ENCODE measurements around the gene APOBEC2.
"Not testable (repeated sequence)": the region's sequence is repeated elsewhere in the genome, so short reads cannot be mapped to it uniquely, and the experiment has no call there.

The APOBEC2 gene

GRCh38 chr6:41053041-41053440 is at the start of gene APOBEC2:
Gene APOBEC2 (plus strand): TSS chr6:41053202. CDS start chr6:41053348, 146 bp downstream.
- TF ChIP-seq EZH2phosphoT487 (IDR thresholded peaks at IDR 0.05; ENCODE audit: borderline replicate concordance) = no peak
- TF ChIP-seq, protein P1, sequence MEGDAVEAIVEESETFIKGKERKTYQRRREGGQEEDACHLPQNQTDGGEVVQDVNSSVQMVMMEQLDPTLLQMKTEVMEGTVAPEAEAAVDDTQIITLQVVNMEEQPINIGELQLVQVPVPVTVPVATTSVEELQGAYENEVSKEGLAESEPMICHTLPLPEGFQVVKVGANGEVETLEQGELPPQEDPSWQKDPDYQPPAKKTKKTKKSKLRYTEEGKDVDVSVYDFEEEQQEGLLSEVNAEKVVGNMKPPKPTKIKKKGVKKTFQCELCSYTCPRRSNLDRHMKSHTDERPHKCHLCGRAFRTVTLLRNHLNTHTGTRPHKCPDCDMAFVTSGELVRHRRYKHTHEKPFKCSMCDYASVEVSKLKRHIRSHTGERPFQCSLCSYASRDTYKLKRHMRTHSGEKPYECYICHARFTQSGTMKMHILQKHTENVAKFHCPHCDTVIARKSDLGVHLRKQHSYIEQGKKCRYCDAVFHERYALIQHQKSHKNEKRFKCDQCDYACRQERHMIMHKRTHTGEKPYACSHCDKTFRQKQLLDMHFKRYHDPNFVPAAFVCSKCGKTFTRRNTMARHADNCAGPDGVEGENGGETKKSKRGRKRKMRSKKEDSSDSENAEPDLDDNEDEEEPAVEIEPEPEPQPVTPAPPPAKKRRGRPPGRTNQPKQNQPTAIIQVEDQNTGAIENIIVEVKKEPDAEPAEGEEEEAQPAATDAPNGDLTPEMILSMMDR (conservative IDR thresholded peaks at IDR 0.05; ENCODE audit: low read length) = no peak
- H3K9ac ChIP-seq (ENCODE audit: low read depth, low read length, poor library complexity, severe bottlenecking) = peak within 1 kb of the TSS; percentile 28
- no peaks in the 10 kb centered on the region for H4K20me1 ChIP-seq (ENCODE audit: insufficient read depth, low read length, poor library complexity, severe bottlenecking)
- peak within 1 kb of the TSS; percentile 68 for H2AFZ ChIP-seq (ENCODE audit: low read length)
- peak within 1 kb of the TSS; percentile 22 for H3K4me3 ChIP-seq (ENCODE audit: low read length, poor library complexity, severe bottlenecking)
- H3K79me2 ChIP-seq (ENCODE audit: insufficient read depth, low read length) = no peaks in the 10 kb centered on the region
- no peaks in the 10 kb centered on the region for H3K27me3 ChIP-seq (ENCODE audit: insufficient read depth, low read length, poor library complexity, severe bottlenecking)
- H3K9me3 ChIP-seq (ENCODE audit: insufficient read depth, low read depth, low read length) = no peaks in the 10 kb centered on the region
- no peaks in the 10 kb centered on the region for H3F3A ChIP-seq (ENCODE audit: low read depth)
- H3K36me3 ChIP-seq (ENCODE audit: insufficient read depth, low read length) = no peaks in the 10 kb centered on the region
- H3K4me2 ChIP-seq (ENCODE audit: low read depth, low read length, poor library complexity, severe bottlenecking) = peak within 1 kb of the TSS; percentile 55
- H3K4me1 ChIP-seq (ENCODE audit: insufficient read depth, low read length, poor library complexity, severe bottlenecking) = peaks cover 38% of the 10 kb centered on the region
- no peaks in the 10 kb centered on the region for H3K9me2 ChIP-seq (replicated peaks; ENCODE audit: low read depth, low read length)

DNA sequence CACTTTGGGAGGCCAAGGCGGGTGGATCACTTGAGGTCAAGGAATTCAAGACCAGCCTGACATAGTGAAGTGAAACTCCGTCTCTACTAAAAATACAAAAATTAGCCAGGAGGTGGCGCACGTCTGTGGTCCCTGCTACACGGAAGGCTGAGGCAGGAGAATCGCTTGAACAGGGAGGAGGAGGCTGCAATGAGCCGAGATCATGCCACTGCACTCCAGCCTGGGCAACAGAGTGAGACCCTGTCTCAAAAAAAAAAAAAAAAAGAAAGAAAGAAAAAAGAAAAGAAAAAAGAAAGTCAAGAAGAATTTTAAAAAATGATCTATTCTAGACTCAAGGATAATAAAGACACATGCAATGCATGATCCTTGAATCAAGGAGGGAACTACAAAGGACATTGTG is 46.8 kb upstream of the APOBEC2 start:
- Histone ChIP-seq H3K4me2 (ENCODE audit: low read depth, low read length, poor library complexity, severe bottlenecking) (peak overlapping the region; percentile 51), H3K4me1 (ENCODE audit: insufficient read depth, low read length, poor library complexity, severe bottlenecking) (peaks cover 17% of the 10 kb centered on the region), H3K9ac (ENCODE audit: low read depth, low read length, poor library complexity, severe bottlenecking) (peak overlapping the region; percentile 44), H3K4me3 (ENCODE audit: low read length, poor library complexity, severe bottlenecking) (peak overlapping the region; percentile 48)
- H3K9me2 ChIP-seq (replicated peaks; ENCODE audit: low read depth, low read length); H3K9me3 ChIP-seq (ENCODE audit: insufficient read depth, low read depth, low read length); H3K27me3 ChIP-seq (ENCODE audit: insufficient read depth, low read length, poor library complexity, severe bottlenecking); H3K36me3 ChIP-seq (ENCODE audit: insufficient read depth, low read length); H3F3A ChIP-seq (ENCODE audit: low read depth); H3K79me2 ChIP-seq (ENCODE audit: insufficient read depth, low read length); H4K20me1 ChIP-seq (ENCODE audit: insufficient read depth, low read length, poor library complexity, severe bottlenecking); H2AFZ ChIP-seq (ENCODE audit: low read length): not testable (repeated sequence)
- TF ChIP-seq, protein P1 (conservative IDR thresholded peaks at IDR 0.05; ENCODE audit: low read length) = peak; percentile 70

DNA sequence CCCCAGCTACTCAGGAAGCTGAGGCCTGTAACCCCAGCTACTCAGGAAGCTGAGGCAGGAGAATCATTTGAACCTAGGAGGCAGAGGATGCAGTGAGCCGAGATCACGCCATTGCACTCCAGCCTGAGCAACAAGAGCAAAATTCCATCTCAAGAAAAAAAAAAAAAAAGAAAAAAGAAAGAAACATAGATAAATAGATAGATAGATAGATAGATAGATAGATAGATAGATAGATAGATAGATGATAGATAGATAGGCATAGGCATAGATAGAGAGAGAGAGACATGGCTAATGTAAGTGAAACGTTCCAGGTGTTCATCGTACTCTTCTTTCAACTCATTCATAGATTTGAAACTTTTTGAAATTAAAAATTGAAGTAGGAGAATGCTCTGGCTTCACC is 46.0 kb upstream of the APOBEC2 start:
- not testable (repeated sequence) for H3K9me2 ChIP-seq (replicated peaks; ENCODE audit: low read depth, low read length); H3K27me3 ChIP-seq (ENCODE audit: insufficient read depth, low read length, poor library complexity, severe bottlenecking); H4K20me1 ChIP-seq (ENCODE audit: insufficient read depth, low read length, poor library complexity, severe bottlenecking); H3F3A ChIP-seq (ENCODE audit: low read depth); H3K79me2 ChIP-seq (ENCODE audit: insufficient read depth, low read length); H3K36me3 ChIP-seq (ENCODE audit: insufficient read depth, low read length); H3K4me3 ChIP-seq (ENCODE audit: low read length, poor library complexity, severe bottlenecking); H3K9me3 ChIP-seq (ENCODE audit: insufficient read depth, low read depth, low read length)
- Histone ChIP-seq H3K4me1 (ENCODE audit: insufficient read depth, low read length, poor library complexity, severe bottlenecking) (peaks cover 17% of the 10 kb centered on the region), H2AFZ (ENCODE audit: low read length) (peak overlapping the region; percentile 50; the same call in 1 of the 2 replicates), H3K9ac (ENCODE audit: low read depth, low read length, poor library complexity, severe bottlenecking) (peak overlapping the region; percentile 58), H3K4me2 (ENCODE audit: low read depth, low read length, poor library complexity, severe bottlenecking) (peak overlapping the region; percentile 51)

DNA sequence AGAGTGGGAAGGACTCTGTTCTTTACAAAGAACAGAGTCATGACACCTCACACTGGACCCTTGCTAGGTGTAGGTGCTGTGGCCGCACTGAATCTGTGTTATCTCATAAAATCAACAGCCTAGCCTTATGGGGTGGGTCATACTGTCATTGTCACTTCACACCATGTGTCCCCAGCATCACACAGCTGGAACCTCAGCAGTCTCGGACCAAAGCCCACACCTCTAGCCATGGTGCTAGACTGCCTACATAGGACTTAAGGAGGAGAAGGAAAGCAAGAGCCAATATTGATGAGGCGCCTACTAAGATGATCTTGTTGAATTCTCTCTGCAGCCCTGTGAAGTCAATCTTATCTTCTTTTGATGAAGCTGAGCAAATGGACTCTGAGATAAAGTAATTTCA is 45.0 kb upstream of the APOBEC2 start:
- H4K20me1 ChIP-seq (ENCODE audit: insufficient read depth, low read length, poor library complexity, severe bottlenecking) = no peaks in the 10 kb centered on the region
- no peak overlapping the region for H2AFZ ChIP-seq (ENCODE audit: low read length)
- H3K36me3 ChIP-seq (ENCODE audit: insufficient read depth, low read length) = no peaks in the 10 kb centered on the region
- H3K4me1 ChIP-seq (ENCODE audit: insufficient read depth, low read length, poor library complexity, severe bottlenecking) = peaks cover 17% of the 10 kb centered on the region
- no peak overlapping the region for H3K4me2 ChIP-seq (ENCODE audit: low read depth, low read length, poor library complexity, severe bottlenecking)
- no peaks in the 10 kb centered on the region for H3K9me3 ChIP-seq (ENCODE audit: insufficient read depth, low read depth, low read length)
- no peak overlapping the region for H3K9ac ChIP-seq (ENCODE audit: low read depth, low read length, poor library complexity, severe bottlenecking)
- H3K79me2 ChIP-seq (ENCODE audit: insufficient read depth, low read length) = no peaks in the 10 kb centered on the region
- H3F3A ChIP-seq (ENCODE audit: low read depth) = no peaks in the 10 kb centered on the region
- no peaks in the 10 kb centered on the region for H3K27me3 ChIP-seq (ENCODE audit: insufficient read depth, low read length, poor library complexity, severe bottlenecking)
- TF ChIP-seq EZH2phosphoT487 (IDR thresholded peaks at IDR 0.05; ENCODE audit: borderline replicate concordance) = no peak
- TF ChIP-seq, protein P1 (conservative IDR thresholded peaks at IDR 0.05; ENCODE audit: low read length) = no peak
- no peaks in the 10 kb centered on the region for H3K9me2 ChIP-seq (replicated peaks; ENCODE audit: low read depth, low read length)
- H3K4me3 ChIP-seq (ENCODE audit: low read length, poor library complexity, severe bottlenecking) = no peak overlapping the region

All from Loucy (cell line).